Kidney epithelial cell (primary cell): ENCODE results near the gene MAB21L2. TPM values are rescaled to one million over a fixed set of nuclear protein-coding genes. Genes with fewer than 3 reads are reported as not detected.
"Not testable (repeated sequence)": the region's sequence is repeated elsewhere in the genome, so short reads cannot be mapped to it uniquely, and the experiment has no call there.

Experiments used
- DNase-seq: peaks from one replicate; pipeline ENCODE4 v3.0.0-alpha.2; 2010; ENCODE audit warnings: low read depth
- H3K27me3 ChIP-seq: 2 replicates; pipeline ENCODE4 v1.6.0; 2011; ENCODE audit warnings: low read length; ENCODE audit not compliant: control insufficient read depth, insufficient read depth
- H3K36me3 ChIP-seq: 2 replicates; pipeline ENCODE4 v1.5.1; 2011; ENCODE audit warnings: low read length; ENCODE audit not compliant: control insufficient read depth, insufficient read depth
- H3K4me3 ChIP-seq: 2 replicates; pipeline ENCODE4 v1.5.1; 2011; ENCODE audit warnings: low read depth, mild to moderate bottlenecking, control low read depth, low read length
- total RNA-seq: library from RNA; depleted of rRNA; stranded (reverse); fragments of >200 nt; gene quantifications from 2 replicates; pipeline ENCODE4 v1.2.3, GENCODE V29; 2015
- TF ChIP-seq, protein P1 (sequence below): IDR thresholded peaks from 2 replicates; pipeline ENCODE4 v1.5.1; 2011; ENCODE audit warnings: mild to moderate bottlenecking, moderate library complexity, low read length, control low read depth, inconsistent platforms; ENCODE audit not compliant: insufficient read depth, poor library complexity, severe bottlenecking

MAB21L2 gene
- total RNA-seq, 1 donor from 2014 or later = not detected

DNA sequence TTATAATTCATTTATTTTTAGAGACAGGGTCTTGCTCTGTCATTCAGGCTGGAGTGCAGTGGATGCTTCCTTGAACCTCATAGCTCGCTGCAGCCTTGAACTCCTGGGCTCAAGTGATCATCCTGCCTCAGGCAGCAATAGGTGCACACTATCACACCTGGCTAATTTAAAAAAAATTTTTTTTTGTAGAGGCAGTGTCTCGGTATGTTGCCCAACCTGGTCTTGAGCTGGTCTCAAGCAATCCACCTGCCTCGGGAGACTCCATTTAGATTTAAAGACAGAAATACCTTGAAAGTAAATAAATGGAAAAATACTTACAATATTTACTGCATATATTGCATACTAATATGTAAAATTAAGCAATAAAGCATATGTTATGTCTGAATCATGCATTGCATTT lies 40.3 kb upstream of the MAB21L2 start:
- no peak overlapping the region for H3K4me3 ChIP-seq
- H3K27me3 ChIP-seq = no peaks in the 10 kb centered on the region
- H3K36me3 ChIP-seq = no peaks in the 10 kb centered on the region
- no peak for DNase-seq
- TF ChIP-seq, protein P1, sequence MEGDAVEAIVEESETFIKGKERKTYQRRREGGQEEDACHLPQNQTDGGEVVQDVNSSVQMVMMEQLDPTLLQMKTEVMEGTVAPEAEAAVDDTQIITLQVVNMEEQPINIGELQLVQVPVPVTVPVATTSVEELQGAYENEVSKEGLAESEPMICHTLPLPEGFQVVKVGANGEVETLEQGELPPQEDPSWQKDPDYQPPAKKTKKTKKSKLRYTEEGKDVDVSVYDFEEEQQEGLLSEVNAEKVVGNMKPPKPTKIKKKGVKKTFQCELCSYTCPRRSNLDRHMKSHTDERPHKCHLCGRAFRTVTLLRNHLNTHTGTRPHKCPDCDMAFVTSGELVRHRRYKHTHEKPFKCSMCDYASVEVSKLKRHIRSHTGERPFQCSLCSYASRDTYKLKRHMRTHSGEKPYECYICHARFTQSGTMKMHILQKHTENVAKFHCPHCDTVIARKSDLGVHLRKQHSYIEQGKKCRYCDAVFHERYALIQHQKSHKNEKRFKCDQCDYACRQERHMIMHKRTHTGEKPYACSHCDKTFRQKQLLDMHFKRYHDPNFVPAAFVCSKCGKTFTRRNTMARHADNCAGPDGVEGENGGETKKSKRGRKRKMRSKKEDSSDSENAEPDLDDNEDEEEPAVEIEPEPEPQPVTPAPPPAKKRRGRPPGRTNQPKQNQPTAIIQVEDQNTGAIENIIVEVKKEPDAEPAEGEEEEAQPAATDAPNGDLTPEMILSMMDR = no peak

DNA sequence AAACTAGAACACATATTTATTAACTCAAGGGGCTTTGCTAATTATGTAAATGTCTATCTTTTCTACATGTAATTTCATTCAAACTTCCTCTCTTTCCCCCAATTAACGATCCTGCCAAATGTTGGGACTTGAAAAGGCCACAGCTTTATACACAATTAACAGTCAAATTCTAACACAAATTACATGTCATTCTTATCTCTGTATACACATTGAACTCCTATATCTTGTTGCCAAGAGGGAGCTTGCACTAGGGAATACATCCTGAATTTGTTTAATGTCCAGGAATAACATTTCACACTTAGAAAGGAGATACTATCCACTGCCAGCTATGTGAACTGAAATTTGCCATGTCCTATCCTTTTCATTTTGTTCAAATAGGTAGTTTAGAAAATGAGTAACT lies 38.9 kb upstream of the MAB21L2 start:
- no peak for DNase-seq
- Histone ChIP-seq H3K27me3 (no peaks in the 10 kb centered on the region), H3K4me3 (no peak overlapping the region), H3K36me3 (no peaks in the 10 kb centered on the region)
- TF ChIP-seq, protein P1 = no peak

DNA sequence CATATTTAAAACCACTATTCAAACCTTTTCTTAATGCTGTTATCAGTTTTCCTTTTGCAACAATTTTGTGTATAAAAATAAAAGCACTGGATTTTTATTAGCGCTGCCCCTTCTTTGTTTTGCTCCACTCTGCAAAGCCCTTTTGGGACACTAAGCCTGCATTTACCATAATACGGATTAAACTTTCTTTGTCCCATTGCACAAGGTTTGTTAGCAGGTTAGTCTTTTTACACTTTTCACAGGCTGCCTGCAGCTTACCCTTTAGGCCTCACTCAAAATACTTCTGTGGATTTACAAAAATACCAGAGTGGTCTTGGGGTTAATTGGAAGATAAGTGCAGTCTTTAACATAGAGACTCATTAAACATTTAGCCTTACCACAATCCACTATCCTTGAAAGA lies 35.7 kb upstream of the MAB21L2 start:
- no peaks in the 10 kb centered on the region for H3K27me3 ChIP-seq

DNA sequence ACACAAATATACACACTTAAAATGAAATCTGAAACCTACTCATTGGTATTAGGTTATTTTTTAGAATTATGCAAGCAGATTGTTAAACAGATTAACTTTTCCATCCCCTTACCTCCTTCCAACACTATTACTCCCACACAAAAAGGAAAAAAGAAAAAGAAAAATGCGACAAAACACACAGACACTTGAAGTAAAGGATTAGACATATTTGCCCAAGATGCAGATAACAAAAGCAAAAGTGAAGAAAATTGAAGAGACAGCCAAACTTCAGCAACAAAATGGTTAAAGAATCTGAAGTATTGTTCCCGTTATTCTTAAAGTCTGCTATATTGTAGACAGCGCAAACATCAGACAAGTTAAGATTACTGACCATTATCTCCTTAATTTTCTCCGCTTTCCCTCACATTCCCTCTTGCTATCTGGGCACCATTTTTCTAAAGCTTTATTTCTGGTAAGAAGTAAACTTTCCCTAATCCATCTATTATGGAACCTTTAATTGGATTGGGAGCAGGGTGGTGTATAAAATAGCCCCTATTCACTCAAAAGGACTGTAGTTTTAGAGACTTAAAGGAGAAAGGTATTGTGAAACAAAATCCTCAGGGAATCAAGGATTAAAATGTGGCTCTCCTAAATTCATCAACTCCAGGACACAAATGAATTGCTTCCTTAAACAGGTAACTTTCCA lies 34.7 kb upstream of the MAB21L2 start:
- no peaks in the 10 kb centered on the region for H3K27me3 ChIP-seq
- H3K4me3 ChIP-seq = no peak overlapping the region
- TF ChIP-seq, protein P1 = no peak
- H3K36me3 ChIP-seq = no peaks in the 10 kb centered on the region
- no peak for DNase-seq

More for the DNA sequence above, 35.7 kb upstream of the MAB21L2 start:
- Histone ChIP-seq H3K4me3 (no peak overlapping the region), H3K36me3 (no peaks in the 10 kb centered on the region)
- TF ChIP-seq, protein P1 = no peak
- DNase-seq = no peak

DNA sequence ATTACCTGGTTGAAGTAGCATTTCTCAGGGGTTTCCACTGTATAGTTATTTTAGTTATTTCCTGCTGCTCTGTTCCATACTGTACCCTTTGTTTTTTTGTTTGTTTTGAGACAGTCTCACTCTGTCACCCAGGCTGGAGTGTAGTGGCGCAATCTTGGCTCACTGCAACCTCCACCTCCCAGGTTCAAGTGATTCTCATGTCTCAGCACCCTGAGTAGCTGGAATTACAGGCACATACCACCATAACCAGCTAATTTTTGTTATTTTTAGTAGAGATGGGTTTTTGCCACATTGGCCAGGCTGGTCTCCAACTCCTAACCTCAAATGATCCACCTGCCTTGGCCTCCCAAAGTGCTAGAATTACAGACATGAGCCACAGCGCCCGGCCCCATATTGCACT lies 24.1 kb upstream of the MAB21L2 start:
- H3K36me3 ChIP-seq, H3K27me3 ChIP-seq, DNase-seq, H3K4me3 ChIP-seq: not testable (repeated sequence)

DNA sequence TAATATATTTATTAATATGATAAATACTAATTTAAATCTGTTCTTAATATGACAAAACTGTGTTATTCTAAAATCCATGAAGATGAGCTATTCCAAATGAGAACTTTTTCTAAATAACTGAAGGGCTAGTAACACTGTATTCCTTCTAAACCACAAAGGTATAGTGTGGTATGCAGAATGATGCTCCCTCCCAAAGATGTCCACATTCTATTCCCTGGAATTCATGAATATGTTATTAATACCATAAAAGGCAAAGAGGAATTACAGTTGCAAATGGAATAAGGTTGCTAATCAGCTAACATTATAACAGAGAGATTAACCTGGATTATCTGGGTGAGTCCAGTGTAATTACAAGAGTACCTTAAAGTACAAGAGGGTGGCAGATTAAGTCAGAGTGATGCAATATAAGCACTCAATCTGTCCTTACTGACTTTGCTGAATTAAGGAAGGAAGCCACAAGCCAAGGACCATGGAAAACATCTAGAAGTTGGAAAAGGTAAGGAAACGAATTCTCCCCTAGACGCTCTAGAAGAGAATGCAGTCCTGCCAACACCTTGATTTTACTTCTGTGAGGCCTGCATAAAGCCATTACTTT lies 20.7 kb upstream of the MAB21L2 start:
- no peak overlapping the region for H3K4me3 ChIP-seq
- DNase-seq = no peak
- no peaks in the 10 kb centered on the region for H3K36me3 ChIP-seq
- TF ChIP-seq, protein P1 = no peak
- H3K27me3 ChIP-seq = no peaks in the 10 kb centered on the region
